ENCODE data around the gene MMS22L. TPM values are rescaled to one million over a fixed set of nuclear protein-coding genes. Genes with fewer than 3 reads are reported as not detected.

Gene MMS22L
- total and polyA plus RNA-seq, 4 donors, result 1.5 to 27.0 (median 5.8) TPM

DNA sequence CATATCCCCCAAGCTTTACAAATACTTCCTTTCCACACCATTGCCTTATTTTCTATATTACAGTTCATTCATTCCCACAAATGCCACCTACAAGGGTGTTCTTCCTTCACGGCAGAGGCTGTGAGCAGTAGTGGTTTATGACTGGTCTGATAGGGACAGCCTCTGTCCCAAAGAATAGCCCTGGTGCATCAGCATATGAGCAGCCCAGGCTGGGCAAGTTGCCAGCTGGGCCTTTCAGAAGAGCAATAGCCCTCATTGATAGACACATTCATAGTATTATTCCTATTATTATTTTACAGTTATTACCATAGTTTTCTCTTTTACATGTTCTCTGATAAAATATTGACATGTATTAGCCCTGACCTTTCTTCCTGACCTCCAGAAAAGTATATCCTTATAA, 149.9 kb downstream of the MMS22L start:
- no peaks in the 10 kb centered on the region for H3K9me3 ChIP-seq (ENCODE audit: control insufficient read depth in 4 of 4, insufficient read depth in 3 of 4, low read length in 3 of 4)
- H3K36me3 ChIP-seq (ENCODE audit: control insufficient read depth in 4 of 4, insufficient read depth in 4 of 4, low read length in 4 of 4), result no peaks in the 10 kb centered on the region
- H3K9ac ChIP-seq (ENCODE audit: insufficient read depth in 1 of 2, low read length in 2 of 2), result no peak overlapping the region

DNA sequence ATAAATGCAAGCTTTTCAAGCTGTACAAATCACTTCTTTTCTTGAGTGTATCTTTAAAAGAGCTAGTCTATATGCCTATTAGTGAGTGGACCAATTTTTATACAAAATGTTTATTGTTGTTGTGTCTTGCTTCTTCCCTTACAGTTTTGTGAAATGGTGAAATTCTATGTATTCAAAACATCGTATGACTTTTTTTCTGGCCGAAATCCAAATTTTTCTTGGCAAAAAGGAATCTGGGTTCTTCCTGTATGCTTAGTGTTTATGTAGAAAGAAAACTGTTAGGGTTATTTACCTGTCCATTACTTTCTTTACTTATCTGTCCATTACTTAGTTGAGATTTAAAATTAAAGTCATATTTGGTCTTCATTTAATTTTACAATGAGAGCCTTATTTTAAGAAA, 153.9 kb downstream of the MMS22L start:
- 59 to 73% methylated on average over 2 of the region's 2 CpGs for WGBS, 2 donors
- H3K9me3 ChIP-seq (ENCODE audit: control insufficient read depth in 4 of 4, insufficient read depth in 3 of 4, low read length in 3 of 4), result no peaks in the 10 kb centered on the region

More for the DNA sequence above, 149.9 kb downstream of the MMS22L start:
- TF ChIP-seq, protein P1, sequence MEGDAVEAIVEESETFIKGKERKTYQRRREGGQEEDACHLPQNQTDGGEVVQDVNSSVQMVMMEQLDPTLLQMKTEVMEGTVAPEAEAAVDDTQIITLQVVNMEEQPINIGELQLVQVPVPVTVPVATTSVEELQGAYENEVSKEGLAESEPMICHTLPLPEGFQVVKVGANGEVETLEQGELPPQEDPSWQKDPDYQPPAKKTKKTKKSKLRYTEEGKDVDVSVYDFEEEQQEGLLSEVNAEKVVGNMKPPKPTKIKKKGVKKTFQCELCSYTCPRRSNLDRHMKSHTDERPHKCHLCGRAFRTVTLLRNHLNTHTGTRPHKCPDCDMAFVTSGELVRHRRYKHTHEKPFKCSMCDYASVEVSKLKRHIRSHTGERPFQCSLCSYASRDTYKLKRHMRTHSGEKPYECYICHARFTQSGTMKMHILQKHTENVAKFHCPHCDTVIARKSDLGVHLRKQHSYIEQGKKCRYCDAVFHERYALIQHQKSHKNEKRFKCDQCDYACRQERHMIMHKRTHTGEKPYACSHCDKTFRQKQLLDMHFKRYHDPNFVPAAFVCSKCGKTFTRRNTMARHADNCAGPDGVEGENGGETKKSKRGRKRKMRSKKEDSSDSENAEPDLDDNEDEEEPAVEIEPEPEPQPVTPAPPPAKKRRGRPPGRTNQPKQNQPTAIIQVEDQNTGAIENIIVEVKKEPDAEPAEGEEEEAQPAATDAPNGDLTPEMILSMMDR (IDR thresholded peaks at IDR 0.05; ENCODE audit: control extremely low read depth, extremely low read depth), result no peak
- WGBS, 2 donors, result 38 to 56% methylated on average over 1 of the region's 1 CpG
- Histone ChIP-seq H3K27me3 (ENCODE audit: control insufficient read depth in 3 of 3, insufficient read depth in 3 of 3, low read length in 2 of 3) (no peaks in the 10 kb centered on the region), H3K4me1 (ENCODE audit: control insufficient read depth in 5 of 5, insufficient read depth in 5 of 5, low read length in 5 of 5) (no peaks in the 10 kb centered on the region), H3K27ac (ENCODE audit: low read depth in 1 of 2, low read length in 1 of 2) (no peak overlapping the region), H3K4me3 (no peak overlapping the region)
- DNase-seq (peak in 2 of 3 donors; percentile 18 to 27), ATAC-seq (ENCODE audit: insufficient read depth, low FRiP score) (no peak)

DNA sequence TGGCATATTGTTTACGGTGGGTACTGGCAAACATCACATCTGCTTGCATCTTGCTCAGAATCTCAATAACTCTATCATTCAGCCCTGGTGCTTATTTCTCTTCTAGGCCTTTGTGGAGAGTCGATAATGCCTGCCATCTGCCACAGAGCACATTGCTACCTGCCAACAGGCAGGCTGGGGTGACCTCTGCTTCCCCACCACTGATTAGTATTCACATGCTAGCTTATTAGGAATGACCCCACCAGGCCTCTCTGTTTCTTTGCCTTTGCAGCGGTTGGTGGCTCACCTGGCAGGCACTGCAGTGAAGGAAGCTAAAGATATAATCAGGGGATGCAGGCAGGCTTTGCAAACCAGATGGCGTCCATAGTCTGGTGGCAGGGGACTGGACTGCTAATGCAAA, 154.5 kb downstream of the MMS22L start:
- TF ChIP-seq, protein P1 (IDR thresholded peaks at IDR 0.05; ENCODE audit: control extremely low read depth, extremely low read depth), result no peak
- H3K4me3 ChIP-seq, result no peak overlapping the region
- H3K9ac ChIP-seq (ENCODE audit: insufficient read depth in 1 of 2, low read length in 2 of 2), result no peak overlapping the region
- H3K4me1 ChIP-seq (ENCODE audit: control insufficient read depth in 5 of 5, insufficient read depth in 5 of 5, low read length in 5 of 5), result no peaks in the 10 kb centered on the region
- no peak overlapping the region for H3K27ac ChIP-seq (ENCODE audit: low read depth in 1 of 2, low read length in 1 of 2)
- no peak for DNase-seq
- no peaks in the 10 kb centered on the region for H3K36me3 ChIP-seq (ENCODE audit: control insufficient read depth in 4 of 4, insufficient read depth in 4 of 4, low read length in 4 of 4)
- H3K9me3 ChIP-seq (ENCODE audit: control insufficient read depth in 4 of 4, insufficient read depth in 3 of 4, low read length in 3 of 4), result no peaks in the 10 kb centered on the region
- ATAC-seq (ENCODE audit: insufficient read depth, low FRiP score), result no peak
- 72 to 86% methylated on average over 4 of the region's 4 CpGs for WGBS, 2 donors
- no peaks in the 10 kb centered on the region for H3K27me3 ChIP-seq (ENCODE audit: control insufficient read depth in 3 of 3, insufficient read depth in 3 of 3, low read length in 2 of 3)

More for the DNA sequence above, 153.9 kb downstream of the MMS22L start:
- peak in 2 of 3 donors; percentile 49 to 61 for DNase-seq
- Histone ChIP-seq H3K4me1 (ENCODE audit: control insufficient read depth in 5 of 5, insufficient read depth in 5 of 5, low read length in 5 of 5) (no peaks in the 10 kb centered on the region), H3K9ac (ENCODE audit: insufficient read depth in 1 of 2, low read length in 2 of 2) (no peak overlapping the region), H3K27ac (ENCODE audit: low read depth in 1 of 2, low read length in 1 of 2) (no peak overlapping the region), H3K27me3 (ENCODE audit: control insufficient read depth in 3 of 3, insufficient read depth in 3 of 3, low read length in 2 of 3) (no peaks in the 10 kb centered on the region), H3K4me3 (no peak overlapping the region), H3K36me3 (ENCODE audit: control insufficient read depth in 4 of 4, insufficient read depth in 4 of 4, low read length in 4 of 4) (no peaks in the 10 kb centered on the region)
- TF ChIP-seq, protein P1 (IDR thresholded peaks at IDR 0.05; ENCODE audit: control extremely low read depth, extremely low read depth), result no peak
- no peak for ATAC-seq (ENCODE audit: insufficient read depth, low FRiP score)

DNA sequence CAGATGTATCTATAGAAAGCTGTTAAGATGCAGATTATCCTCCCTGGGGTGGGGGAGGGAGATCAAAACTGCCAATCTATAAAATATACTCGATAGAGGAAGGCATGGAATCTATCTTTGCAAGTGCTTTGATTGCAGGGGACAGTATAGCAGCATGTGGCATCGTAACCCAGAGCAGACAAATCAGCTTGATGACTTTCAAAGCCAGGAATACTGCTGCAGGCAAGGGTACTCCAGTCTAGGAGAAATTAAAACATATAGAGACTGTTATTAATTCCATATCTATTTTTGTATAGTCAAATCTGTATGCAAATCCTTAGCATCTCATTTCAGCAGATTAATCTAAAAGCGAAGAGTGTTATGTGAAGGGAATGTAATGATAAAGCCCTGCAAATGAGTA, 159.4 kb downstream of the MMS22L start:
- peaks cover 0 to 2% (median 0%) of the 10 kb centered on the region in 4 donors for H3K9me3 ChIP-seq (ENCODE audit: control insufficient read depth in 4 of 4, insufficient read depth in 3 of 4, low read length in 3 of 4)
- H3K36me3 ChIP-seq (ENCODE audit: control insufficient read depth in 4 of 4, insufficient read depth in 4 of 4, low read length in 4 of 4), result no peaks in the 10 kb centered on the region
- TF ChIP-seq, protein P1 (IDR thresholded peaks at IDR 0.05; ENCODE audit: control extremely low read depth, extremely low read depth), result no peak
- H3K4me3 ChIP-seq, result no peak overlapping the region
- 70 to 76% methylated on average over 3 of the region's 3 CpGs for WGBS, 2 donors
- no peak overlapping the region for H3K9ac ChIP-seq (ENCODE audit: insufficient read depth in 1 of 2, low read length in 2 of 2)
- ATAC-seq (ENCODE audit: insufficient read depth, low FRiP score) (no peak), DNase-seq (no peak)
- no peak overlapping the region for H3K27ac ChIP-seq (ENCODE audit: low read depth in 1 of 2, low read length in 1 of 2)
- H3K27me3 ChIP-seq (ENCODE audit: control insufficient read depth in 3 of 3, insufficient read depth in 3 of 3, low read length in 2 of 3), result no peaks in the 10 kb centered on the region
- H3K4me1 ChIP-seq (ENCODE audit: control insufficient read depth in 5 of 5, insufficient read depth in 5 of 5, low read length in 5 of 5), result no peaks in the 10 kb centered on the region
